PC-9 (cell line): ENCODE measurements around the gene KIF16B.

Experiments used
- CTCF ChIP-seq: fragments of 200-600 bp; sonication (generic); conservative IDR thresholded peaks from 2 replicates; pipeline ENCODE4 v1.6.1; 2017; ENCODE audit warnings: mixed run types, antibody characterized with exemption, mild to moderate bottlenecking, moderate library complexity
- EZH2 ChIP-seq: fragments of 200-600 bp; sonication (generic); IDR thresholded peaks from 2 replicates; pipeline ENCODE4 v1.8.0; 2017; ENCODE audit warnings: antibody characterized with exemption, low read depth

- TF ChIP-seq EZH2 = no peak
- TF ChIP-seq CTCF = no peak
Measured at GRCh38 chr20:16490696-16491095, 82.6 kb downstream of the KIF16B start.
